Thoracic aorta (tissue), 2 donors: ENCODE measurements around the gene MPZL3. TPM values are rescaled to one million over a fixed set of nuclear protein-coding genes. Genes with fewer than 3 reads are reported as not detected.
"Not testable (repeated sequence)": the region's sequence is repeated elsewhere in the genome, so short reads cannot be mapped to it uniquely, and the experiment has no call there.

Experiments used
- ATAC-seq: fragments of 150-250 bp; one replicate; pipeline ENCODE4 v1.8.0; 2017; ENCODE audit warnings: low read depth; ENCODE audit not compliant: insufficient number of reproducible peaks, low FRiP score
- DNase-seq: peaks from one replicate; pipeline ENCODE4 v3.0.0-alpha.2; 2020; ENCODE audit warnings: low spot score
- H3K27ac ChIP-seq, 2 donors: fragments of 200-600 bp; sonication (generic); 1 replicate in 1 of 2; 2 replicates in 1 of 2; pipeline ENCODE4 v1.5.1; 2016; ENCODE audit warnings: mild to moderate bottlenecking in 2 of 2, moderate library complexity in 2 of 2
- H3K27me3 ChIP-seq: fragments of 200-600 bp; sonication (generic); replicated peaks from 2 replicates; pipeline ENCODE4 v1.6.0; 2016; ENCODE audit warnings: mild to moderate bottlenecking; ENCODE audit not compliant: insufficient read depth
- H3K36me3 ChIP-seq: fragments of 200-600 bp; sonication (generic); one replicate; pipeline ENCODE4 v1.5.1; 2016
- H3K4me1 ChIP-seq, 2 donors: fragments of 200-600 bp; sonication (generic); 1 replicate in 1 of 2; 2 replicates in 1 of 2; pipeline versions ENCODE4 v1.5.1 to v1.6.0; 2016; ENCODE audit warnings: low read depth in 2 of 2, mild to moderate bottlenecking in 1 of 2; ENCODE audit not compliant: control insufficient read depth in 1 of 2
- H3K4me3 ChIP-seq: fragments of 200-600 bp; sonication (generic); 2 replicates; pipeline ENCODE4 v1.5.1; 2016; ENCODE audit warnings: mild to moderate bottlenecking
- H3K9me3 ChIP-seq: fragments of 200-600 bp; sonication (generic); 2 replicates; pipeline ENCODE4 v1.5.1; 2016
- CTCF ChIP-seq: fragments of 200-600 bp; sonication (generic); IDR thresholded peaks from one replicate; pipeline ENCODE4 v1.5.1; 2019; ENCODE audit warnings: antibody characterized with exemption
- total RNA-seq, 2 donors: library from RNA; depleted of rRNA; stranded (reverse); fragments of >200 nt; gene quantifications; one replicate each; pipeline versions ENCODE4 v1.1.0 to v1.2.3, GENCODE V29; 2016

The MPZL3 gene
- total RNA-seq, 2 donors from 2014 or later, result 0.41 to 3.2 TPM

DNA sequence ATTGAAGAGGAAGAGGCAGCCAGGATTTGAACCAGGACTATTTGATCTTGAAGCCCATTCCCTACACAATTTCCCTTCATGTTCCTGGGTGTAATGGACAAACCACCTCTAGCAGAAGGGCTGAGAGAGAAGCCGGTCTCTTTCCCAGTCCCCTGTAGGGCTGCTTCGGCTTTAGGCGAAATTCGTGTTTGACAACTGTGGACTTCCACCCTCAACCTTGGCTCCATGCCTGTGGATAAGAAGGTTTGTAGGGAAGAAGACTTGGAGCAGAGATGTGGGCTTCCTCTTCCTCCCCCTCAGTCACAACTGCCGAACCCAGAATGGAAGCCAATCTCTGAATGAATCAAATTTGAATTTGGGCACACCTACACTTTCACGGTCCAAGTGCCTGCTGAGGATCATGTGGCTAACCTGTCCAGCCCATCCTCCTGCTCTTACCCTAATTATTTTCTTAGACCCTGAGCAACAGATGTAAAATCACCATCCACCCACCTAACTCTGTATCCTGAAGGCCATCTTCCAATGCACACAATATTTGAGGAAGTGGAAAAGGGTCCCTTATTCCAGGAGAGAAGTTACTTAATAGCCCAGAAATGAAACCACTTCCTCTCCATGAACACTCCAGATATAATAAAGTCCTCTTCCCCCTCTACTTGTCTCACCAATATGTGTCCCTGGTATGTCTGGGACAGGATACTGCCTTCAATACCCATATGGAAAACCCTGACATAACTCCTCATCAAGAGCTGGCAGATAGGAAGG lies 65.6 kb downstream of the MPZL3 start:
- Histone ChIP-seq H3K9me3 (no peaks in the 10 kb centered on the region), H3K4me3 (no peak overlapping the region), H3K36me3 (no peaks in the 10 kb centered on the region), H3K27me3 (no peaks in the 10 kb centered on the region), H3K4me1 (no peaks in the 10 kb centered on the region), H3K27ac (no peak overlapping the region)
- TF ChIP-seq CTCF, result no peak
- no peak for DNase-seq
- no peak for ATAC-seq

DNA sequence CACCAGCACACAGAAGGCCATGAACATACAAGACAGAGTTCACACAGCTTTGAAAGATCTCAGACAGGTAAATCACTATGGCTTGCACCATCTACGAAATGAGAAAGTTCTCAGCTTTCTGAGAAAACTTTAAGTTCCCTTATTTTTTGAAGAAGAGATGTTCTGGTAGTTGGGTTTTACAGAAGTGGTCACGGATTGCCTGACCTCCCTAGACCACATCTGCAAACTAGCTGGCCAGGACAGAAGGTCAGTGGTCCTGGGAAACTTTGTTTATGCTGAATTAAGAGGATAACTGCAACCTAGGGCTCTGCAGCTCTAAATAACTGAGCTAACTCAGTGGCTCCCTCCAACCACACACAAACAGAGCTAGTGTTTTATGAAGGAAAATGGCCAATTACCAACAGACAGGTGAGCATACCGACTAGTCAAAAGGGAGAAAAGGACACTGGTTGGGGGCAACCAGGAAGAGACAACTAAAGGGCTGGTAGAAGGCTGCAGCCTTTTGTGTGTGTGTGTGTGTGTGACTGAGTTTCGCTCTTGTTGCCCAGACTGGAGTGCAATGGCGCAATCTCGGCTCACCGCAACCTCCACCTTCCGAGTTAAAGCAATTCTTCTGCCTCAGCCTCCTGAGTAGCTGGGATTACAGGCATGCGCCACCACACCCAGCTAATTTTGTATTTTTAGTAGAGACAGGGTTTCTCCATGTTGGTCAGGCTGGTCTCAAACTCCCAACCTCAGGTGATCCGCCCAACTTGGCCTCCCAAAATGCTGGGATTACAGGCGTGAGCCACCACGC lies 67.2 kb downstream of the MPZL3 start:
- Histone ChIP-seq H3K4me3 (no peak overlapping the region), H3K36me3 (no peaks in the 10 kb centered on the region), H3K27me3 (no peaks in the 10 kb centered on the region), H3K9me3 (no peaks in the 10 kb centered on the region), H3K27ac (no peak overlapping the region), H3K4me1 (no peaks in the 10 kb centered on the region)
- TF ChIP-seq CTCF, result no peak
- ATAC-seq, result no peak
- no peak for DNase-seq

GRCh38 chr11:118183691-118184090 lies 68.5 kb downstream of the MPZL3 start:
- DNase-seq, H3K27ac ChIP-seq, ATAC-seq, H3K9me3 ChIP-seq, H3K36me3 ChIP-seq, H3K27me3 ChIP-seq, H3K4me3 ChIP-seq, H3K4me1 ChIP-seq: not testable (repeated sequence)

- Histone ChIP-seq H3K4me1 (no peaks in the 10 kb centered on the region), H3K36me3 (no peaks in the 10 kb centered on the region), H3K27me3 (no peaks in the 10 kb centered on the region), H3K4me3 (no peak overlapping the region), H3K9me3 (no peaks in the 10 kb centered on the region), H3K27ac (no peak overlapping the region)
- ATAC-seq (no peak), DNase-seq (no peak)
- no peak for TF ChIP-seq CTCF
Measured at GRCh38 chr11:118180300-118180703, 71.9 kb downstream of the MPZL3 start.

GRCh38 chr11:118176778-118177134 lies 75.4 kb downstream of the MPZL3 start:
- no peaks in the 10 kb centered on the region for H3K36me3 ChIP-seq
- H3K4me3 ChIP-seq, result no peak overlapping the region
- no peaks in the 10 kb centered on the region for H3K27me3 ChIP-seq

More at GRCh38 chr11:118176778-118177134, 75.4 kb downstream of the MPZL3 start:
- ATAC-seq (no peak), DNase-seq (no peak)
- H3K4me1 ChIP-seq, result peaks cover 0 to 2% of the 10 kb centered on the region in 2 donors
- H3K9me3 ChIP-seq, result no peaks in the 10 kb centered on the region
- no peak for TF ChIP-seq CTCF
- H3K27ac ChIP-seq, result no peak overlapping the region

Other genes starting within 250 kb of the MPZL3 start
- 1 to 10 TPM in 1 of 2 donors, not detected in 1; 2.2 TPM for gene TMPRSS4, start 175.3 kb downstream of the MPZL3 start, total RNA-seq
- not detected for gene SMIM35, start 165.4 kb downstream of the MPZL3 start, total RNA-seq
- gene SCN4B, start 99.5 kb downstream of the MPZL3 start, total RNA-seq, result 1 to 10 TPM; 2.0 to 2.4 TPM
- gene SCN2B, start 75.7 kb downstream of the MPZL3 start, total RNA-seq, result under 1 TPM in 1 of 2 donors, not detected in 1; 0.07 TPM
- gene JAML, start 27.4 kb downstream of the MPZL3 start, total RNA-seq, result 1 to 10 TPM; 3.7 to 7.6 TPM
- 10 to 100 TPM; 18.3 to 58.1 TPM for gene MPZL2, start 11.9 kb upstream of the MPZL3 start, total RNA-seq
- 1 to 10 TPM; 1.1 to 1.3 TPM for gene CD3E, start 52.4 kb upstream of the MPZL3 start, total RNA-seq
- gene CD3D, start 90.3 kb upstream of the MPZL3 start, total RNA-seq, result 1 to 10 TPM; 1.6 to 5.8 TPM
- gene CD3G, start 92.0 kb upstream of the MPZL3 start, total RNA-seq, result 1 to 10 TPM in 1 of 2 donors, under 1 TPM in 1; 0.27 to 1.1 TPM
- 10 to 100 TPM; 37.1 to 49.0 TPM for gene UBE4A, start 107.2 kb upstream of the MPZL3 start, total RNA-seq
- 10 to 100 TPM; 21.1 to 45.2 TPM for gene ATP5MG, start 149.2 kb upstream of the MPZL3 start, total RNA-seq
- 100 to 1,000 TPM in 1 of 2 donors, 10 to 100 TPM in 1; 88.1 to 105 TPM for gene KMT2A, start 184.1 kb upstream of the MPZL3 start, total RNA-seq